Esophagus squamous epithelium (tissue), 5 donors: ENCODE measurements around the gene CCL2. TPM values are rescaled to one million over a fixed set of nuclear protein-coding genes. Genes with fewer than 3 reads are reported as not detected.

ENCODE experiments used
- DNase-seq: peaks from one replicate; lab custom pipeline; 2025; lab: John Stamatoyannopoulos, UW
- H3K27ac ChIP-seq, 4 donors: fragments of 200-600 bp; sonication (generic); one replicate each; pipeline ENCODE4 v1.5.1; 2016 to 2019; ENCODE audit warnings: mild to moderate bottlenecking in 1 of 4
- H3K27me3 ChIP-seq, 4 donors: fragments of 200-600 bp; sonication (generic); 1 replicate in 3 of 4; 2 replicates in 1 of 4; pipeline versions ENCODE4 v1.5.1 to v1.6.0; 2017 to 2021; ENCODE audit warnings: antibody characterized with exemption in 1 of 4
- H3K36me3 ChIP-seq, 3 donors: fragments of 200-600 bp; sonication (generic); one replicate each; pipeline ENCODE4 v1.5.1; 2016 to 2019
- H3K4me1 ChIP-seq, 3 donors: fragments of 200-600 bp; sonication (generic); one replicate each; pipeline ENCODE4 v1.5.1; 2017 to 2019
- H3K4me3 ChIP-seq, 4 donors: fragments of 200-600 bp; sonication (generic); 1 replicate in 3 of 4; 2 replicates in 1 of 4; pipeline ENCODE4 v1.5.1; 2016 to 2019; ENCODE audit warnings: mild to moderate bottlenecking in 2 of 4, moderate library complexity in 1 of 4
- H3K9me3 ChIP-seq, 3 donors: fragments of 200-600 bp; sonication (generic); one replicate each; pipeline ENCODE4 v1.5.1; 2016 to 2019
- CTCF ChIP-seq, 6 experiments: fragments of 450-650 bp in 4 of 6; fragments of 200-600 bp in 2 of 6; sonication (generic) in 2 of 6; IDR thresholded peaks; one replicate each; pipeline ENCODE4 v1.5.1; 2016 to 2019; ENCODE audit warnings: antibody characterized with exemption in 6 of 6, mild to moderate bottlenecking in 4 of 6, moderate library complexity in 4 of 6
- POLR2A ChIP-seq, 4 donors: fragments of 450-650 bp; IDR thresholded peaks; one replicate each; pipeline ENCODE4 v1.6.1; 2017; ENCODE audit warnings: antibody characterized with exemption in 4 of 4, mild to moderate bottlenecking in 4 of 4, moderate library complexity in 3 of 4
- WGBS, 2 donors: methylation state at CpG; one replicate each; pipeline ENCODE4 v1.1.5; 2018; 5-methylcytosine and 5-hydroxymethylcytosine counted together
- intact Hi-C: fragments of 100-400 bp; cut with DNase I; formaldehyde crosslinking; loops from one replicate; pipeline ENCODE4 v1.15.0; 2022
- total RNA-seq, 4 donors: library from RNA; depleted of rRNA; stranded (reverse); fragments of >200 nt; gene quantifications; one replicate each; pipeline ENCODE4 v1.1.0, GENCODE V29; 2016
- donor health status: DM: yes; HTN: yes; CAD: no.

CCL2 gene
- total RNA-seq, 4 donors from 2014 or later, result 4.0 to 7.9 (median 5.2) TPM

DNA sequence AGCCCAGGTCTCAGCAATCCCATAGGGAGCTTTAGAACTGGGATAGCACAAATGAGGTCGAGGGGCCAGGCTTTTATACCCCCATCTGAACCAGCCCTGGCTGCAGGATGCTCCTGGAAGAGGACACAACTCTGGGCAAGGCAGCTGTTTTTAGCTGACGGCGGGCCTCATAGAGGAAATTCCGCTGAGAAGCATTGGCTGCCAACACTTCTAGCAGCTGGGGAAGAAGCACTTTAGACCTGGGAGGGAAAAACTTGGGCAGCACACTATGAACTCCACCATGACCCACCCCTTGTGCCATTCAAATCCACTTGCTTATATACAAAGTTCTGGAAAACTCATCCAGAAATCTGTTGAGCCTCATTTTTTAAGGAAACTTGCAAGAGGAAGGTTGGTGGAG lies 35.5 kb downstream of the CCL2 start:
- no peak for TF ChIP-seq CTCF (IDR thresholded peaks at IDR 0.05)
- no peak for TF ChIP-seq POLR2A (IDR thresholded peaks at IDR 0.05)
- WGBS, 2 donors, result 40% methylated on average over 1 to 2 of the region's 4 CpGs
- no peak overlapping the region for H3K27ac ChIP-seq
- H3K27me3 ChIP-seq, result peaks cover 0 to 7% (median 0%) of the 10 kb centered on the region in 4 donors
- no peaks in the 10 kb centered on the region for H3K9me3 ChIP-seq
- no peak for DNase-seq
- no peaks in the 10 kb centered on the region for H3K36me3 ChIP-seq
- intact Hi-C loops, result no loop called here
- H3K4me3 ChIP-seq, result no peak overlapping the region
- H3K4me1 ChIP-seq, result peaks cover 0 to 4% (median 0%) of the 10 kb centered on the region in 3 donors

- Histone ChIP-seq H3K9me3 (no peaks in the 10 kb centered on the region), H3K4me1 (no peaks in the 10 kb centered on the region), H3K27ac (no peak overlapping the region), H3K36me3 (no peaks in the 10 kb centered on the region), H3K4me3 (no peak overlapping the region), H3K27me3 (peaks cover 0 to 5% (median 0%) of the 10 kb centered on the region in 4 donors)
- DNase-seq, result no peak
- intact Hi-C loops, result no loop called here
- WGBS, 2 donors, result 50 to 62% methylated on average over 6 of the region's 6 CpGs
- TF ChIP-seq CTCF (IDR thresholded peaks at IDR 0.05) (no peak), POLR2A (IDR thresholded peaks at IDR 0.05) (no peak)
These were observed 36.8 kb downstream of the CCL2 start for GRCh38 chr17:34291721-34292348.

- no peak overlapping the region for H3K4me3 ChIP-seq
- H3K4me1 ChIP-seq, result peaks cover 5 to 28% (median 16%) of the 10 kb centered on the region in 3 donors
- WGBS, 2 donors, result 82 to 97% methylated on average over 2 of the region's 2 CpGs
- no peak for TF ChIP-seq CTCF (IDR thresholded peaks at IDR 0.05)
- TF ChIP-seq POLR2A (IDR thresholded peaks at IDR 0.05), result no peak
- DNase-seq, result no peak
- H3K27me3 ChIP-seq, result no peaks in the 10 kb centered on the region
- intact Hi-C loops, result no loop called here
- H3K27ac ChIP-seq, result no peak overlapping the region
- no peaks in the 10 kb centered on the region for H3K9me3 ChIP-seq
- H3K36me3 ChIP-seq, result no peaks in the 10 kb centered on the region
These were observed 43.9 kb downstream of the CCL2 start for GRCh38 chr17:34299027-34299426.

DNA sequence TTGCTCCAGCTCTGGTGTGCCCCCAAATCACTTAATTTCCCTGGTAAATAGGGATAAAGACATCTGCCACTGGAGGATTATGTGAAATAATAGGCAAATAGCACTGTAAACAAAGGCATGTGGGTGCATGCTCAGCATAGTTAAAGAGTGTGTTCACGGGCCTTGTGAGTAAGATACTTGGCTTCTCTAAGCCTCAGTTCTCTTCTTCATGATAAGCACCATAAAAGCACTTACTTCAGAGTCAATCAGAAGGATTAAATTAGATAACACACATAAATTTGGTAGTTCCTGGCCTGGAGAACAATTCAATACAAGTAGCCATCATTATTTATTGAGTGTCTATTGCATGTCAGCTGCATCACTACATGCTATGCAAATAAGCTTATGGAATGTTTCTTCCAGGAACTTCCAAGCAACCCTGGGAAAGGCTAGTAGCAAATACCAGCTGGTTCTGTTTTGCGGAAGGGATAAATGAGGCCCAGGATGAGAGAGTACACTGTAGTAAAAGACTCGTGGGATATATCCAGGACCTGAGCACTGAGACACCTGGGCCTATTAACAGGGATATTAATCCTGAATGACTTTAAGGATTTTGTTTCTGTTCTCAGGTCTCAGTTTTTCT lies 45.0 kb downstream of the CCL2 start:
- H3K27ac ChIP-seq, result peak overlapping the region in 2 of 4 donors; percentile 23 to 65
- intact Hi-C loops, result no loop called here
- H3K9me3 ChIP-seq, result no peaks in the 10 kb centered on the region
- WGBS, 2 donors, result 43 to 49% methylated on average over 3 of the region's 3 CpGs
- no peak for DNase-seq
- no peak overlapping the region for H3K4me3 ChIP-seq
- no peaks in the 10 kb centered on the region for H3K27me3 ChIP-seq
- TF ChIP-seq POLR2A (IDR thresholded peaks at IDR 0.05) (no peak), CTCF (IDR thresholded peaks at IDR 0.05) (no peak)
- no peaks in the 10 kb centered on the region for H3K36me3 ChIP-seq
- H3K4me1 ChIP-seq, result peaks cover 5 to 28% (median 16%) of the 10 kb centered on the region in 3 donors

DNA sequence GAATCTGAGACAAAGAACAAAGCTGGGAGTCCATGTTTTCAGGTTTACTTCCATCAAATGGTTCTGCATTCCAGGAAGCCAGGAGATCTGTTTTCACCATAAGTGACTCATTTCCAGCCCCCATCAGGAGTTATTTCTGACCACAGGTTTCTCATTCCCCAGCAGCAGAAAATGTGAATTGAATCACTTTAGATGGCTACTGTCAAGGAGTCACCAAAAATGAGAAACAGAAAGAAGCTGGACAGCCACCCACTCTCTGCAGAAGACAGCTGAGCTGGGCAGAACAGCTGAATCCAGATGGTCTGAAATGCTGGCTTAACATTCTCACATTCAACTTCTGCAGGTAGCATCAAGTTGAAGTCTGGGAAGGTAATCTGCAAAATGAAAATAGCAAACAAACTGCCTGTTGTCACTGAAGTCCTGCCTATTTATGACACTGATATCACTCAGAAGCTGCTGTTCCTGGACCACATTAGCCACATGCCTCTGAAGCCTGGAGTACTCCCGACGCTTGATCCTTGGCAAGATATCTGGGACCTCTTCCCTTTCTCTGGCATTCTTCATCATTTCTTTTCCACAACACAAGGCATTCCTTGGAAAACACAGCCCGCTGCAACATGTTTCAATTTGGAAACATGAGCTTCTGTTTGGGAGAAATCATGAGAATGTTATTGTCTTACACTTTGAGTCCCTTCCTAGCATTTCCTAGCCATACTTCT lies 45.7 kb downstream of the CCL2 start:
- no peak for DNase-seq
- intact Hi-C loops, result no loop called here
- H3K4me1 ChIP-seq, result peaks cover 5 to 28% (median 16%) of the 10 kb centered on the region in 3 donors
- H3K36me3 ChIP-seq, result no peaks in the 10 kb centered on the region
- 43 to 78% methylated on average over 3 of the region's 3 CpGs for WGBS, 2 donors
- H3K4me3 ChIP-seq, result no peak overlapping the region
- H3K27ac ChIP-seq, result peak overlapping the region in 3 of 4 donors; percentile 2 to 65 (median 23)
- TF ChIP-seq CTCF (IDR thresholded peaks at IDR 0.05) (no peak), POLR2A (IDR thresholded peaks at IDR 0.05) (no peak)
- H3K9me3 ChIP-seq, result no peaks in the 10 kb centered on the region
- H3K27me3 ChIP-seq, result no peaks in the 10 kb centered on the region
